ENCODE measurements around the gene SRSF12. TPM values are rescaled to one million over a fixed set of nuclear protein-coding genes. Genes with fewer than 3 reads are reported as not detected.

Gene SRSF12
- total and polyA plus RNA-seq, 2 donors (not counting 3 experiments of a cell fraction or from before 2014, with no cell fraction given): 0.07 to 0.18 TPM

DNA sequence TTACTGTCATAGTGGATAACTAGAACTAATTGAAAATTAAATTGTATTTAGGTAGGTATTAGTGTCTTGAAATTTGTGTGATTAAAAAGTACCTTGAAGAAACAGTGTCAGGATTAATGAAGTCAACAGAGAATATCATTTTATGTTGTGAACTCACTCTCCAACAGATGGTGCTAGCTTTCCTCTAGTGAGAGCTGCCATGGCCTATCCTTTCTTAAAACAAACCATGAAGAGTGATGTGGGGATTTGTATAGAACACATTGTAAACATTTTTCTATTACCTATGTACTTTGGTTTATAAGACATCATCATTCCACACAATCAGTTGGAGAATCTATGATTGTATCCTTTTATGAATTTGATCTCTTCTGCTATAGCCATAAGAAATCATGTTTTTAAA is 4.8 kb upstream of the SRSF12 start:
- Histone ChIP-seq H3K79me2 (ENCODE audit: control insufficient read depth, insufficient read depth, low read length) (no peaks in the 10 kb centered on the region), H3K4me2 (ENCODE audit: insufficient read depth, low read length) (no peak overlapping the region), H3K9me1 (replicated peaks; ENCODE audit: control insufficient read depth, extremely low read depth, insufficient read depth, low read length) (no peaks in the 10 kb centered on the region), H2AFZ (ENCODE audit: low read depth, low read length) (no peak overlapping the region), H3K27ac (ENCODE audit: insufficient read depth, low read depth, low read length) (no peak overlapping the region), H4K20me1 (replicated peaks; ENCODE audit: control insufficient read depth, extremely low read depth, insufficient read depth, low read length) (no peaks in the 10 kb centered on the region), H3K9me3 (replicated peaks; ENCODE audit: control insufficient read depth, insufficient read depth, low read length) (no peaks in the 10 kb centered on the region), H3K4me3 (replicated peaks in 1 of 3; ENCODE audit: insufficient read depth in 1 of 3, low read depth in 1 of 3, low read length in 3 of 3) (no peak overlapping the region), H3K27me3 (ENCODE audit: control insufficient read depth in 2 of 2, insufficient read depth in 2 of 2, low read length in 2 of 2) (peaks cover 6 to 18% of the 10 kb centered on the region in 2 experiments), H3K36me3 (ENCODE audit: control insufficient read depth in 2 of 2, extremely low read depth in 1 of 2, insufficient read depth in 2 of 2, low read length in 2 of 2) (no peaks in the 10 kb centered on the region), H3K4me1 (ENCODE audit: control insufficient read depth, extremely low read depth, insufficient read depth, low read length) (peaks cover 2% of the 10 kb centered on the region), H3K9ac (replicated peaks; ENCODE audit: extremely low read depth, insufficient read depth, low read length) (no peak overlapping the region)
- dilution Hi-C loops (cut with MboI; ENCODE audit: extremely low pct_ligation_motif_present, low sequenced_read_pairs) (no loop called here), intact Hi-C loops (cut with micrococcal nuclease) (loop anchor here (1.0 to 2.0 kb wide), 4 partner anchors 42 to 246 kb away; partner anchors contain the start of gene PNRC1)
- ChIA-PET POLR2A (no interaction called here), CTCF (interaction anchor here (1.0 to 5.0 kb wide), 14 partner anchors 10 to 300 kb away, joined by 3 to 49 read pairs (median 4); partner anchors contain the start of gene PM20D2)
- TF ChIP-seq CTCF (IDR thresholded peaks at IDR 0.05; ENCODE audit: extremely low read depth in 1 of 2, insufficient read depth in 1 of 2, low read depth in 1 of 2, low read length in 2 of 2): peak in 1 of 2 donors; percentile 31
- no peak for TF ChIP-seq EZH2 (IDR thresholded peaks at IDR 0.05; ENCODE audit: borderline replicate concordance, low read depth, low read length, severe bottlenecking)
- FAIRE-seq: peak; percentile 53
- DNase-seq (ENCODE audit: low read depth, low spot score): peak; percentile 52
- no TSS peak for BruUV-seq (replicated peaks)

DNA sequence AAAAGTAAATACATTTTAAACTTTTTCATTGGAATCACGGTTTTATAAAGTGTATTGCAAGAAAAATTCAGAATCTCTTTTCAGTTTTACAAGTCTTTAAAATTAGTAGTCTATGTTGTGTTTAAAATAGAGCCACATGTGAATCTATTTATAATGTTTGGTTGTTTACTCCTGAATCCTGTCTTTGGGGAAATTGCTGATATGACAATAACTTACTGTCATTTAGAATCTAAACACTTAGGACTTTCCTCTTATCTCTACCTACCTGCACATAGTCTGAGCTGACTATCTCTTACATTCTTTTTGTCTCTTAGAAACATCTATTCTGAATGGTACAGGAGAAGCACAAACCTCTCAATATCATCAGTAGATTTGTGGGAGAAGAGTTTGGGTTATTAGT is 4.1 kb upstream of the SRSF12 start:
- no peak for TF ChIP-seq POLR2AphosphoS5 (IDR thresholded peaks at IDR 0.05; ENCODE audit: insufficient read depth, low read depth, low read length)
- TF ChIP-seq GATA2 (IDR thresholded peaks at IDR 0.05; ENCODE audit: insufficient read depth, insufficient read length, low read depth, low read length): no peak
- TF ChIP-seq, protein P1, sequence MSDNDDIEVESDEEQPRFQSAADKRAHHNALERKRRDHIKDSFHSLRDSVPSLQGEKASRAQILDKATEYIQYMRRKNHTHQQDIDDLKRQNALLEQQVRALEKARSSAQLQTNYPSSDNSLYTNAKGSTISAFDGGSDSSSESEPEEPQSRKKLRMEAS (IDR thresholded peaks at IDR 0.05; ENCODE audit: insufficient read depth, insufficient read length): no peak
- no peak for TF ChIP-seq EZH2 (IDR thresholded peaks at IDR 0.05; ENCODE audit: borderline replicate concordance, low read depth, low read length, severe bottlenecking)
- no peak for TF ChIP-seq MYC (IDR thresholded peaks at IDR 0.05; ENCODE audit: low read depth, low read length)
- H3K4me1 ChIP-seq (ENCODE audit: control insufficient read depth, extremely low read depth, insufficient read depth, low read length): peaks cover 9% of the 10 kb centered on the region
- no peaks in the 10 kb centered on the region for H3K36me3 ChIP-seq (ENCODE audit: control insufficient read depth in 2 of 2, extremely low read depth in 1 of 2, insufficient read depth in 2 of 2, low read length in 2 of 2)
- H3K4me2 ChIP-seq (ENCODE audit: insufficient read depth, low read length): no peak overlapping the region
- H3K9me3 ChIP-seq (replicated peaks; ENCODE audit: control insufficient read depth, insufficient read depth, low read length): no peaks in the 10 kb centered on the region
- no peaks in the 10 kb centered on the region for H3K79me2 ChIP-seq (ENCODE audit: control insufficient read depth, insufficient read depth, low read length)
- H3K9me1 ChIP-seq (replicated peaks; ENCODE audit: control insufficient read depth, extremely low read depth, insufficient read depth, low read length): no peaks in the 10 kb centered on the region
- intact Hi-C loops (cut with micrococcal nuclease) (loop anchor here (1.0 to 2.0 kb wide), 4 partner anchors 41 to 246 kb away; partner anchors contain the start of gene PNRC1), dilution Hi-C loops (cut with MboI; ENCODE audit: extremely low pct_ligation_motif_present, low sequenced_read_pairs) (no loop called here)
- DNase-seq (ENCODE audit: low read depth, low spot score) (no peak), FAIRE-seq (no peak)
- no peak overlapping the region for H2AFZ ChIP-seq (ENCODE audit: low read depth, low read length)
- CTCF ChIA-PET: interaction anchor here (1.0 to 5.0 kb wide), 11 partner anchors 10 to 300 kb away, joined by 3 to 49 read pairs (median 5); partner anchors contain the start of gene PM20D2
- no peak overlapping the region for H3K27ac ChIP-seq (ENCODE audit: insufficient read depth, low read depth, low read length)
- H4K20me1 ChIP-seq (replicated peaks; ENCODE audit: control insufficient read depth, extremely low read depth, insufficient read depth, low read length): no peaks in the 10 kb centered on the region
- POLR2A ChIA-PET: no interaction called here
- H3K27me3 ChIP-seq (ENCODE audit: control insufficient read depth in 2 of 2, insufficient read depth in 2 of 2, low read length in 2 of 2): peaks cover 6 to 21% of the 10 kb centered on the region in 2 experiments
- no peak overlapping the region for H3K9ac ChIP-seq (replicated peaks; ENCODE audit: extremely low read depth, insufficient read depth, low read length)
- BruUV-seq (replicated peaks): no TSS peak
- no peak overlapping the region for H3K4me3 ChIP-seq (replicated peaks in 1 of 3; ENCODE audit: insufficient read depth in 1 of 3, low read depth in 1 of 3, low read length in 3 of 3)

Data from endothelial cell of umbilical vein (primary cell).